ENCODE measurements around the gene MBD3.

The MBD3 gene

DNA sequence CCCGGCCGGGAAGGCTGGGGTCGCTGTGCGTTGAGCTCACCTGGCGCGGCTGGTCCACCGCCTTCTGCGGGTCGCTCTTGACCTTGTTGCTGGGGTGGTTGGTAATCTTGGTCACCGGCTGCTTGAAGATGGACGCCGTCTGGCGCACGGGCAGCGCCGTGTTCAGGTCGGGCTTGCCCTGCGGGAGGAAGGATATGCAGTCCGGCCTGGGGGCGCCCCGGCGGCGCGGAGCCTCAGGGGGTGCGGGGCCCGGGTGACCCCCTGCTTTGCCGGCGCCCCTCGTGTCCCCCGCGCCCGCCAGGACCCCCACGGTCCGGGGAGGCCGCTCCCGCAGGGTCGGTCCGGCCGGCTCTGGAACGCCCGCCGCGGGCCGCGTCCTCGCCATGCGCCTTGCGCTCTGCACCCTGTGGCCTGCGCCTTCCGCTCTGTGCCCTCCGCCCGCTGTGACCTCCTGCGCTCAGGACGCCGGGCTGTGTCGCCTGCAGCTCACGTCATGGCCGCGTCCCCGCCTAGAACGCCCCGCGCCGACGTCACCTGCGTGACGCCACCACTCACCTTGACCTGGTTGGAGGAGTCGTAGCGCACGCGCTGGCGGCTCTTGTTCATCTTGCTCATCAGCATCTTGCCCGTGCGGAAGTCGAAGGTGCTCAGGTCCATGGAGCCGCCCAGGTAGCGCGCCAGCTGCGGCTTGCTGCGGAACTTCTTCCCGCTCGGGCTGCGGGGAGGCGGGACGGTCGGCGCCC lies 8.0 kb downstream of the MBD3 start:
- H3K4me2 ChIP-seq (ENCODE audit: low read depth, low read length), result no peak overlapping the region
- TF ChIP-seq EZH2 (optimal IDR thresholded peaks at IDR 0.05; ENCODE audit: low read depth, low read length), result no peak
- TF ChIP-seq, protein P1, sequence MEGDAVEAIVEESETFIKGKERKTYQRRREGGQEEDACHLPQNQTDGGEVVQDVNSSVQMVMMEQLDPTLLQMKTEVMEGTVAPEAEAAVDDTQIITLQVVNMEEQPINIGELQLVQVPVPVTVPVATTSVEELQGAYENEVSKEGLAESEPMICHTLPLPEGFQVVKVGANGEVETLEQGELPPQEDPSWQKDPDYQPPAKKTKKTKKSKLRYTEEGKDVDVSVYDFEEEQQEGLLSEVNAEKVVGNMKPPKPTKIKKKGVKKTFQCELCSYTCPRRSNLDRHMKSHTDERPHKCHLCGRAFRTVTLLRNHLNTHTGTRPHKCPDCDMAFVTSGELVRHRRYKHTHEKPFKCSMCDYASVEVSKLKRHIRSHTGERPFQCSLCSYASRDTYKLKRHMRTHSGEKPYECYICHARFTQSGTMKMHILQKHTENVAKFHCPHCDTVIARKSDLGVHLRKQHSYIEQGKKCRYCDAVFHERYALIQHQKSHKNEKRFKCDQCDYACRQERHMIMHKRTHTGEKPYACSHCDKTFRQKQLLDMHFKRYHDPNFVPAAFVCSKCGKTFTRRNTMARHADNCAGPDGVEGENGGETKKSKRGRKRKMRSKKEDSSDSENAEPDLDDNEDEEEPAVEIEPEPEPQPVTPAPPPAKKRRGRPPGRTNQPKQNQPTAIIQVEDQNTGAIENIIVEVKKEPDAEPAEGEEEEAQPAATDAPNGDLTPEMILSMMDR (IDR thresholded peaks at IDR 0.05; ENCODE audit: low read length), result no peak
- no peak for TF ChIP-seq EZH2phosphoT487 (IDR thresholded peaks at IDR 0.05; ENCODE audit: low read length)
- no peak for DNase-seq
- H3K4me1 ChIP-seq (ENCODE audit: low read length), result no peaks in the 10 kb centered on the region
- no peaks in the 10 kb centered on the region; the same call in none of the 2 replicates for H3K36me3 ChIP-seq (replicated peaks; ENCODE audit: insufficient read depth, low read length)
- H3F3A ChIP-seq (ENCODE audit: insufficient read depth, low read length), result no peaks in the 10 kb centered on the region
- H3K4me3 ChIP-seq (ENCODE audit: low read length), result no peak overlapping the region
- no peak overlapping the region for H2AFZ ChIP-seq (ENCODE audit: low read length)
- H3K9me3 ChIP-seq (replicated peaks; ENCODE audit: insufficient read depth, low read length), result no peaks in the 10 kb centered on the region
- H3K79me2 ChIP-seq (ENCODE audit: low read length), result peaks cover 44% of the 10 kb centered on the region
- H4K20me1 ChIP-seq (ENCODE audit: insufficient read depth, low read length), result no peaks in the 10 kb centered on the region
- no peaks in the 10 kb centered on the region for H3K27me3 ChIP-seq (replicated peaks; ENCODE audit: insufficient read depth, low read length)
- H3K9me2 ChIP-seq (replicated peaks; ENCODE audit: insufficient read depth, low read length), result no peaks in the 10 kb centered on the region
- no peak overlapping the region for H3K9ac ChIP-seq (ENCODE audit: low read length)
- H3K27ac ChIP-seq (ENCODE audit: low read length), result no peak overlapping the region

DNA sequence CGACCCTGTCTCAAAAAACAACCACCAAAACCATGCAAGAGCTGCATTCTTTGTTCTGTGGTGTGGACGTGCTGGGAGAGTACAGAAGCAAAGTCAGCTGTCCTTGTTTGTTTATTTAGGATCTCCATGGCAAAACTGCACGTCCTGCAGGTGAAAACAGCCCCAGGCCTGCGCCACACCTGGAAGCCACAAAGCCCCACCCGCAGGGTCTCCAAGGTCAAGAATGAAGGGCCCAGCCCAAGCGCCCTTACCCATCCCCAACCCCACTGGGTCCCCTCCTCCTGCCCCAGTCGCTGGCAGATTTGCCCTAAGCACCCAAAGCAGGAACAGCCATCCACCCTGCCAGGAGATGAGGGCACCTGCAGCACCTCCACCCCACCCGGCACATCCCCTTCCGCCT lies 10.5 kb downstream of the MBD3 start:
- DNase-seq, result no peak
- Histone ChIP-seq H3K9me3 (replicated peaks; ENCODE audit: insufficient read depth, low read length) (no peaks in the 10 kb centered on the region), H3K4me2 (ENCODE audit: low read depth, low read length) (no peak overlapping the region), H3K27me3 (replicated peaks; ENCODE audit: insufficient read depth, low read length) (no peaks in the 10 kb centered on the region), H3F3A (ENCODE audit: insufficient read depth, low read length) (no peaks in the 10 kb centered on the region), H3K4me3 (ENCODE audit: low read length) (no peak overlapping the region), H3K36me3 (replicated peaks; ENCODE audit: insufficient read depth, low read length) (no peaks in the 10 kb centered on the region; the same call in none of the 2 replicates), H3K9me2 (replicated peaks; ENCODE audit: insufficient read depth, low read length) (no peaks in the 10 kb centered on the region), H2AFZ (ENCODE audit: low read length) (no peak overlapping the region), H3K9ac (ENCODE audit: low read length) (no peak overlapping the region), H3K79me2 (ENCODE audit: low read length) (peaks cover 21% of the 10 kb centered on the region), H4K20me1 (ENCODE audit: insufficient read depth, low read length) (no peaks in the 10 kb centered on the region), H3K27ac (ENCODE audit: low read length) (no peak overlapping the region), H3K4me1 (ENCODE audit: low read length) (no peaks in the 10 kb centered on the region)
- TF ChIP-seq, protein P1 (IDR thresholded peaks at IDR 0.05; ENCODE audit: low read length), result no peak
- no peak for TF ChIP-seq EZH2phosphoT487 (IDR thresholded peaks at IDR 0.05; ENCODE audit: low read length)
- no peak for TF ChIP-seq EZH2 (optimal IDR thresholded peaks at IDR 0.05; ENCODE audit: low read depth, low read length)

DNA sequence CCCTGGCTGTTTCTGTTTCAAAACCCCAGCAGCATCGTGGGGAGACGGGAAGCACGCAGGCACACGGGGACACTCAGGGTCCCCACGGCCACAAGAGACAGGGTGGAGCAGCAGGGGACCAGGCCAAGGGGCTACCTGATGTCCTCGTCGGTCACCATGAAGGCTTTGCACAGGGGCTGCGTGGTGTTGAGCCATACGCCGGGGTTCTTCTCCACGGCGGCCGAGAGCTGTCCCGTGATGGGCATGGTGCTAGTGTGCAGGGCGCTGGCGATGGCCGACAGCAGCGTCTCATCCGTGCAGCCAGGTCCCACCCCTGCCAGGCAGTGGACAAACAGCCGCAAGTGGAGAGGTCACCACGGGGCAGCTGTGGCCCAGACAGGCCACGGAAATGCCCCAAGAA lies 11.7 kb downstream of the MBD3 start:
- H3K4me1 ChIP-seq (ENCODE audit: low read length), result no peaks in the 10 kb centered on the region
- H3K27me3 ChIP-seq (replicated peaks; ENCODE audit: insufficient read depth, low read length), result no peaks in the 10 kb centered on the region
- H4K20me1 ChIP-seq (ENCODE audit: insufficient read depth, low read length), result no peaks in the 10 kb centered on the region
- H3F3A ChIP-seq (ENCODE audit: insufficient read depth, low read length), result no peaks in the 10 kb centered on the region
- no peak overlapping the region for H3K4me3 ChIP-seq (ENCODE audit: low read length)
- H3K9ac ChIP-seq (ENCODE audit: low read length), result no peak overlapping the region
- H3K4me2 ChIP-seq (ENCODE audit: low read depth, low read length), result no peak overlapping the region
- no peak overlapping the region for H2AFZ ChIP-seq (ENCODE audit: low read length)
- no peaks in the 10 kb centered on the region for H3K9me3 ChIP-seq (replicated peaks; ENCODE audit: insufficient read depth, low read length)
- peaks cover 15% of the 10 kb centered on the region for H3K79me2 ChIP-seq (ENCODE audit: low read length)
- H3K36me3 ChIP-seq (replicated peaks; ENCODE audit: insufficient read depth, low read length), result no peaks in the 10 kb centered on the region; the same call in none of the 2 replicates
- H3K9me2 ChIP-seq (replicated peaks; ENCODE audit: insufficient read depth, low read length), result no peaks in the 10 kb centered on the region
- H3K27ac ChIP-seq (ENCODE audit: low read length), result no peak overlapping the region
- DNase-seq, result no peak
- no peak for TF ChIP-seq EZH2 (optimal IDR thresholded peaks at IDR 0.05; ENCODE audit: low read depth, low read length)
- TF ChIP-seq, protein P1 (IDR thresholded peaks at IDR 0.05; ENCODE audit: low read length), result no peak
- TF ChIP-seq EZH2phosphoT487 (IDR thresholded peaks at IDR 0.05; ENCODE audit: low read length), result no peak
